AG09309 (cell line): Measurements from ENCODE around the gene PF4V1.

Experiments used
- DNase-seq: peaks from one replicate; pipeline ENCODE4 v3.0.0-alpha.2; 2010; ENCODE audit warnings: low read depth
- H3K4me3 ChIP-seq: 2 replicates; pipeline ENCODE4 v1.5.1; 2011; ENCODE audit warnings: mild to moderate bottlenecking, low read depth, low read length, moderate library complexity; ENCODE audit not compliant: control insufficient read depth
- TF ChIP-seq, protein P1 (sequence below): IDR thresholded peaks from 2 replicates; pipeline ENCODE4 v1.5.1; 2011; ENCODE audit warnings: mild to moderate bottlenecking, low read depth, low read length, inconsistent platforms; ENCODE audit not compliant: insufficient read depth, control insufficient read depth; ENCODE audit errors: missing control alignments

PF4V1 gene

DNA sequence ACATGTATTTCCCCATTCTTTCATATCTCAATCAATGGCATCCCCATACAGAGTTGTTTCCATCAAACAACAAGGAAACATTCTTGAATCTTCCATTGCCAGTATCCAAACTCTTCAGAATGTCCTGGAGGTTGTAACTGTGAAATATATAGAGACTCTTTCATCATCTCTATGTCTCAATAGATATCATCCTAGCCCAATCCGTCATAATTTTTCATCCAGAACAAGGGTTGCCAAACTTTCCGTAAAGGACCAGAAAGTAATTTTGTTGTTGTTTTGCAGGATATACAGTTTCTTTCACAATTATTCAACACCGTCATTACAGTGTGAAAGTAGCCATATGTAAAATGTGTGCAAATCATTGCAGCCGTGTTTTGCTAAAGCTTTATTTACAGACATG lies 31.8 kb upstream of the PF4V1 start:
- TF ChIP-seq, protein P1, sequence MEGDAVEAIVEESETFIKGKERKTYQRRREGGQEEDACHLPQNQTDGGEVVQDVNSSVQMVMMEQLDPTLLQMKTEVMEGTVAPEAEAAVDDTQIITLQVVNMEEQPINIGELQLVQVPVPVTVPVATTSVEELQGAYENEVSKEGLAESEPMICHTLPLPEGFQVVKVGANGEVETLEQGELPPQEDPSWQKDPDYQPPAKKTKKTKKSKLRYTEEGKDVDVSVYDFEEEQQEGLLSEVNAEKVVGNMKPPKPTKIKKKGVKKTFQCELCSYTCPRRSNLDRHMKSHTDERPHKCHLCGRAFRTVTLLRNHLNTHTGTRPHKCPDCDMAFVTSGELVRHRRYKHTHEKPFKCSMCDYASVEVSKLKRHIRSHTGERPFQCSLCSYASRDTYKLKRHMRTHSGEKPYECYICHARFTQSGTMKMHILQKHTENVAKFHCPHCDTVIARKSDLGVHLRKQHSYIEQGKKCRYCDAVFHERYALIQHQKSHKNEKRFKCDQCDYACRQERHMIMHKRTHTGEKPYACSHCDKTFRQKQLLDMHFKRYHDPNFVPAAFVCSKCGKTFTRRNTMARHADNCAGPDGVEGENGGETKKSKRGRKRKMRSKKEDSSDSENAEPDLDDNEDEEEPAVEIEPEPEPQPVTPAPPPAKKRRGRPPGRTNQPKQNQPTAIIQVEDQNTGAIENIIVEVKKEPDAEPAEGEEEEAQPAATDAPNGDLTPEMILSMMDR: no peak
- H3K4me3 ChIP-seq: no peak overlapping the region
- no peak for DNase-seq

DNA sequence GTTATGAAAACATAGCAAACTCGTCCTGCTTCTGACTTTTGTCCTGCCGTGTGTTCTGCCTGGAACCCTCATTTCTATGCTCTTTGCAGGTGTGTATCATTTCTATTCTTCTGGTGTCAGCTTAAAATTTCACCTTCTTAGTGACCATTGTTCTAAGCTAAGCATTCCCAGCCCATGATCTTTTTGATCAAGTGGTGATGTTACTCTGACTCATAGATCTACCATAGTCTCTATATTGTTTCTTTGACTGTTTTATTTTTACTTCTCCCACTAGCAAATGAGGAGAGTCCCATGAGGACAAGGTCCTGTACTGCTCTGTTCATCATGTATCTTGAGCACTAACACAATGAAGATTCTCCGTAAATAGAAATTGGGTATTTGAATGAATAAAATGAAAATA lies 30.7 kb upstream of the PF4V1 start:
- TF ChIP-seq, protein P1: no peak
- H3K4me3 ChIP-seq: no peak overlapping the region
- DNase-seq: no peak

GRCh38 chr4:73822812-73823504 lies 30.1 kb upstream of the PF4V1 start:
- H3K4me3 ChIP-seq: no peak overlapping the region
- TF ChIP-seq, protein P1: no peak
- no peak for DNase-seq

GRCh38 chr4:73823760-73824159 lies 29.3 kb upstream of the PF4V1 start:
- TF ChIP-seq, protein P1: no peak
- DNase-seq: no peak
- H3K4me3 ChIP-seq: no peak overlapping the region

DNA sequence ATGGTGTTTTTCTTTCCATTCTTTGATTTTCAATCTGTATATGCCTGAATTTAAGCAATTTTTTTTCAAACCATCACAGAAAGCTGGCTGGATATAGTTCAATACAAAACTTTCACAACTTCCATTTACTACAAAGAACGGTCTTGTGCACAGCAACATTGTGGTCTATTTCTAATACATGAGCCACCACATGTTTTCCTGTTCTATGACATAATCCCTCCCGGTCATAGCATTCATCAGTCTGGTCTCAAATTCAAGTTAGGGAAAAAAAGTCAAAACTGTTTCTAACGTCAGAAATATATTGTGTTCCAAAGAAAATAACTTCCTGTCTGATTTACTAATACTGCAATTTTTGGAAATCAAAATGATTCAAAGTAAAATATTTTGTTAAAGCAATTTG lies 24.1 kb upstream of the PF4V1 start:
- no peak for DNase-seq
- TF ChIP-seq, protein P1: no peak

DNA sequence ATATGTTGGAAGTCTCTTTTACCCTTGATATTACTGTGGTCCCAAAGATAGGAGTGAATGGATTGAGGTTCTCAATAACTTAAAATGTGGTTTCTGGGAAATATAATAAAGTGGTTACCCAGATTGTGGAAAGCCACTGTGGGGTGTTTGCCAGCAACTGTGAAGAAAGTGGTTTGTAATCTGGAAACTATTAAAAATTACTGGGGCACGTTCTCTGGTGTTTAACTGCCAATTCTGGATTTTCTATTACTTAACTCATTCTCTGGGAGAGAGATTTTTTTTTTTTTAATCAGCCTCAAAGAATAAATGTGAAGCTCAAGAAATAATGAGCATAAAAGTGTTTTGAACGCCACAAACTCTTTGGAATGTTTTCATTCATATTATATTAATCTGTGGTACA lies 21.5 kb upstream of the PF4V1 start:
- DNase-seq: no peak
- TF ChIP-seq, protein P1: no peak
- H3K4me3 ChIP-seq: no peak overlapping the region

More for the DNA sequence above, 24.1 kb upstream of the PF4V1 start:
- H3K4me3 ChIP-seq: no peak overlapping the region
